ENCODE data around the gene SLC39A6. TPM values are rescaled to one million over a fixed set of nuclear protein-coding genes. Genes with fewer than 3 reads are reported as not detected.

The SLC39A6 gene
- total RNA-seq, 1 experiment from 2014 or later = 33.9 TPM

GRCh38 chr18:36074435-36074834 lies 54.7 kb downstream of the SLC39A6 start:
- Histone ChIP-seq H3K9ac (ENCODE audit: extremely low read depth, insufficient read length, low read length) (no peak overlapping the region), H4K5ac (ENCODE audit: insufficient read length, low read depth, low read length) (no peak overlapping the region), H3K23me2 (ENCODE audit: insufficient read length, low read depth, low read length, poor library complexity, severe bottlenecking) (no peaks in the 10 kb centered on the region), H3K27ac (ENCODE audit: insufficient read length, low read depth, low read length) (no peak overlapping the region), H3K4me2 (ENCODE audit: insufficient read depth, insufficient read length, low read length) (no peak overlapping the region), H2BK20ac (ENCODE audit: low read depth, low read length, poor library complexity, severe bottlenecking) (no peak overlapping the region), H3K79me1 (ENCODE audit: insufficient read depth, low read depth, low read length, poor library complexity, severe bottlenecking) (no peaks in the 10 kb centered on the region), H2AK5ac (ENCODE audit: insufficient read length, low read length) (no peak overlapping the region), H4K20me1 (ENCODE audit: control insufficient read depth, insufficient read depth, insufficient read length) (no peaks in the 10 kb centered on the region), H3K27me3 (ENCODE audit: insufficient read depth, low read length) (no peaks in the 10 kb centered on the region), H3K79me2 (ENCODE audit: insufficient read depth, low read length) (no peaks in the 10 kb centered on the region), H3K56ac (ENCODE audit: insufficient read length, low read depth, low read length) (no peak overlapping the region), H4K8ac (replicated peaks; ENCODE audit: insufficient read length, low read depth, low read length) (no peak overlapping the region), H2BK120ac (ENCODE audit: low read depth, low read length, poor library complexity, severe bottlenecking) (no peak overlapping the region), H3K4me1 (ENCODE audit: insufficient read depth, low read length) (no peaks in the 10 kb centered on the region), H4K91ac (ENCODE audit: insufficient read length, low read depth, low read length) (no peak overlapping the region), H3K23ac (ENCODE audit: insufficient read length, low read depth, low read length) (no peak overlapping the region), H2BK12ac (ENCODE audit: insufficient read length, low read depth, low read length) (no peak overlapping the region), H3K14ac (ENCODE audit: insufficient read depth, low read length) (no peak overlapping the region), H3T11ph (ENCODE audit: low read length) (no peak overlapping the region), H3K4ac (ENCODE audit: low read depth, low read length) (no peak overlapping the region), H2BK5ac (ENCODE audit: insufficient read length, low read length) (no peak overlapping the region), H3K9me3 (ENCODE audit: control insufficient read depth, low read depth, low read length) (no peaks in the 10 kb centered on the region), H3K18ac (ENCODE audit: insufficient read length, low read depth, low read length) (no peak overlapping the region), H2AFZ (ENCODE audit: low read length) (no peak overlapping the region), H2BK15ac (ENCODE audit: low read depth, low read length) (no peak overlapping the region)
- no CpG with 5 or more reads among the region's 4 CpGs for WGBS (ENCODE audit: extremely low coverage, insufficient read length, low lambda C conversion rate)
- H3K4me3 Mint-ChIP-seq = no peak overlapping the region
- H3K27me3 Mint-ChIP-seq (ENCODE audit: low read depth) = peaks cover 12% of the 10 kb centered on the region
- H3K27ac Mint-ChIP-seq = no peak overlapping the region
- no peak for TF ChIP-seq CTCF (conservative IDR thresholded peaks at IDR 0.05)
- no peak for DNase-seq
- H3K4me1 Mint-ChIP-seq = no peaks in the 10 kb centered on the region
- H3K36me3 Mint-ChIP-seq (ENCODE audit: insufficient read depth in 1 of 3, low read depth in 3 of 3) = peaks cover 0 to 3% (median 0%) of the 10 kb centered on the region in 3 experiments; a peak in 2 of 7 replicates
- peaks cover 8 to 12% of the 10 kb centered on the region in 2 experiments; a peak in 4 of 5 replicates for H3K9me3 Mint-ChIP-seq

Data from H9 (cell line).